Measurements from ENCODE around the gene ECE1. TPM values are rescaled to one million over a fixed set of nuclear protein-coding genes. Genes with fewer than 3 reads are reported as not detected.
A peak's percentile ranks its signal among the peaks of the same experiment; 100 is the strongest.
"Not testable (repeated sequence)": the region's sequence is repeated elsewhere in the genome, so short reads cannot be mapped to it uniquely, and the experiment has no call there.

The ECE1 gene
- total and polyA plus RNA-seq, 9 of the 15 experiments (the other 6 are each of a cell fraction or from before 2014, with no cell fraction given) = 0.56 to 34.8 (median 11.0) TPM

- H3K27ac ChIP-seq (ENCODE audit: extremely low read depth, low read depth, low read length) = no peak overlapping the region
- whole genome bisulfite sequencing (ENCODE audit: insufficient coverage, low coverage, missing lambda C conversion rate) = 24% methylated on average over 4 of the region's 4 CpGs
- POLR2A ChIA-PET = interaction anchor here (1.0 kb wide), 1 partner anchor 51 kb away, joined by 3 read pairs; no protein-coding TSS in a partner anchor
- no peaks in the 10 kb centered on the region; the same call in 1 of the 2 replicates for H4K20me1 ChIP-seq (replicated peaks; ENCODE audit: control insufficient read depth, insufficient read depth, low read length)
- no peak overlapping the region for H3K9ac ChIP-seq (ENCODE audit: insufficient read depth in 1 of 2, low read depth in 2 of 2, low read length in 2 of 2)
- H3K27me3 ChIP-seq (ENCODE audit: control insufficient read depth in 2 of 2, insufficient read depth in 2 of 2, low read length in 2 of 2) = peaks cover 4 to 13% of the 10 kb centered on the region in 2 experiments; a peak in 3 of 5 replicates
- TF ChIP-seq CEBPB (tag; IDR thresholded peaks at IDR 0.05) = peak; percentile 77
- TF ChIP-seq TCF3 (CRISPR knock-in tag; IDR thresholded peaks at IDR 0.05) = no peak
- no peak for TF ChIP-seq CEBPG (CRISPR knock-in tag; IDR thresholded peaks at IDR 0.05)
- peak in 1 of 2 experiments; percentile 67; a peak in 3 of 4 replicates for TF ChIP-seq CEBPG (tag; conservative IDR thresholded peaks at IDR 0.05 in 1 of 2, IDR thresholded peaks at IDR 0.05 in 1 of 2)
- H3K9me1 ChIP-seq (ENCODE audit: control insufficient read depth, insufficient read depth, low read length) = no peaks in the 10 kb centered on the region
- CTCF ChIA-PET (ENCODE audit: low intra/inter-chr PET ratio) = no interaction called here
- no TSS peak for BruUV-seq (replicated peaks)
- no peaks in the 10 kb centered on the region for H3K79me2 ChIP-seq (ENCODE audit: control insufficient read depth, insufficient read depth, low read length)
- no peak overlapping the region for H3K4me3 ChIP-seq
- in situ Hi-C loops (cut with MboI) (loop anchor here (25.0 kb wide), 1 partner anchor 1289 kb away; the partner anchor contains the start of gene PLA2G2E), intact Hi-C loops (cut with micrococcal nuclease) (no loop called here)
- ATAC-seq (no peak), DNase-seq (ENCODE audit: extremely low read depth in 1 of 4, low spot score in 3 of 4) (no peak), FAIRE-seq (no peak)
- no peaks in the 10 kb centered on the region for H3K36me3 ChIP-seq (ENCODE audit: control insufficient read depth, insufficient read depth, low read length)
- H2AFZ ChIP-seq (ENCODE audit: low read depth, low read length) = no peak overlapping the region
- no peaks in the 10 kb centered on the region for H3K9me3 ChIP-seq (replicated peaks; ENCODE audit: control insufficient read depth, insufficient read depth, low read depth, low read length)
- no peaks in the 10 kb centered on the region; a peak in 1 of 5 replicates for H3K4me1 ChIP-seq (replicated peaks in 1 of 2; ENCODE audit: control insufficient read depth in 2 of 2, insufficient read depth in 2 of 2, low read length in 2 of 2)
- no peak overlapping the region for H3K4me2 ChIP-seq (ENCODE audit: insufficient read depth, low read length)
Observed at GRCh38 chr1:21201650-21202049, 88.6 kb downstream of the ECE1 start.

- intact Hi-C loops (cut with micrococcal nuclease); H3K79me2 ChIP-seq (ENCODE audit: control insufficient read depth, insufficient read depth, low read length); H3K27ac ChIP-seq (ENCODE audit: extremely low read depth, low read depth, low read length); DNase-seq (ENCODE audit: extremely low read depth in 1 of 4, low spot score in 3 of 4); H2AFZ ChIP-seq (ENCODE audit: low read depth, low read length); FAIRE-seq; CTCF ChIA-PET (ENCODE audit: low intra/inter-chr PET ratio); H3K4me3 ChIP-seq; BruUV-seq (replicated peaks); H3K9me1 ChIP-seq (ENCODE audit: control insufficient read depth, insufficient read depth, low read length); H3K9ac ChIP-seq (ENCODE audit: insufficient read depth in 1 of 2, low read depth in 2 of 2, low read length in 2 of 2); H3K36me3 ChIP-seq (ENCODE audit: control insufficient read depth, insufficient read depth, low read length); H4K20me1 ChIP-seq (replicated peaks; ENCODE audit: control insufficient read depth, insufficient read depth, low read length); H3K4me1 ChIP-seq (replicated peaks in 1 of 2; ENCODE audit: control insufficient read depth in 2 of 2, insufficient read depth in 2 of 2, low read length in 2 of 2); H3K9me3 ChIP-seq (replicated peaks; ENCODE audit: control insufficient read depth, insufficient read depth, low read depth, low read length); H3K4me2 ChIP-seq (ENCODE audit: insufficient read depth, low read length); ATAC-seq: not testable (repeated sequence)
- in situ Hi-C loops (cut with MboI) = loop anchor here (25.0 kb wide), 1 partner anchor 1289 kb away; the partner anchor contains the start of gene PLA2G2E
- 62% methylated on average over 4 of the region's 5 CpGs for WGBS (ENCODE audit: insufficient coverage, low coverage, missing lambda C conversion rate)
- peaks cover 4 to 15% of the 10 kb centered on the region in 2 experiments; a peak in 3 of 5 replicates for H3K27me3 ChIP-seq (ENCODE audit: control insufficient read depth in 2 of 2, insufficient read depth in 2 of 2, low read length in 2 of 2)
- POLR2A ChIA-PET = interaction anchor here (1.0 to 1.4 kb wide), 2 partner anchors 10 to 52 kb away, joined by 3 to 4 read pairs; no protein-coding TSS in a partner anchor
Observed at GRCh38 chr1:21201238-21201637, 89.0 kb downstream of the ECE1 start.
